ENCODE data around the gene DNHD1. TPM values are rescaled to one million over a fixed set of nuclear protein-coding genes. Genes with fewer than 3 reads are reported as not detected.
"Not testable (repeated sequence)": the region's sequence is repeated elsewhere in the genome, so short reads cannot be mapped to it uniquely, and the experiment has no call there.

DNHD1 gene
- total RNA-seq, 2 experiments from 2014 or later = 32.3 to 35.5 TPM

DNA sequence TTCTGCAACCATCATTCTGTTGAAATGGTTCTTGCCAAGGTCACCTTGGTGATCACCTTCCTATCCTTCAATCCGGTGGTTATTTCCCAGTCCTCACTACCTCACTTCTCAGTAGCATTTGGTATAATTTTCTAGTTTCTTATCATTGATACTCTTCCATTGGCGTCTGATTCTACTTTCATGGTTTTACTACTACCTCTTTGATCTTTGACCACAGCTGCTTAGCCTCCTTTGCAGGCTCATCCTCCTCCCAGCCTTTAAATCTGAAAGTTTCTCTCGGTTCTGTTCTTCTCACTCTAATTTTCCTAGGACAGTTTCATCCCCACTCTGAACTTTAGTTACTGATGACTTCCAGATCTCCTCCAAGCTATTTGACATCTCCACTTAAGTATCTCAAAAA is 10.8 kb upstream of the DNHD1 start:
- H3K27ac Mint-ChIP-seq = no peak overlapping the region

DNA sequence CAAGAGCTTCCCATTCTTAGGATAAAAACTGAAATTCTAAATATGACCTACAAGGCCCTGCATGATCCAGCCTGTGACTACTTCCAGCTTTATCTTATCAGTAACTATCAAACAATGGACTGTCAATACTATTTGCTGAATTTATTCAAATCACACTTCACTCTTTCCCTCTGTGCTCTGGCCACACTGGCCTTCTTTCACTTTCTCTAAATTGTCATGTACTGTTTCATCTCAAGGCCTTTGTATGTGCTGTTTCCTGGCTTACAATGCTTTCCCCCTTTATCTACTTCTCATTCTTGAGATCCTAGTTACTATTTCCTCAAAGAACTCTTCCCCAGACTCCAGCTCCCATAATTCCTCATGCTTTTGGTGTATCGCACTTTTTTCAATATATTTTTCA is 10.1 kb upstream of the DNHD1 start:
- POLR2A ChIA-PET = interaction anchor here (1.2 kb wide), 1 partner anchor 116 kb away, joined by 3 read pairs; no protein-coding TSS in a partner anchor
- ATAC-seq (ENCODE audit: low read depth) = no peak

More for the DNA sequence above, 10.8 kb upstream of the DNHD1 start:
- no peaks in the 10 kb centered on the region for H3K9me3 Mint-ChIP-seq
- H3K4me1 Mint-ChIP-seq = peaks cover 12% of the 10 kb centered on the region
- POLR2A ChIA-PET = interaction anchor here (1.2 kb wide), 1 partner anchor 116 kb away, joined by 3 read pairs; no protein-coding TSS in a partner anchor
- ATAC-seq (ENCODE audit: low read depth) = no peak
- no peaks in the 10 kb centered on the region for H3K27me3 Mint-ChIP-seq
- H3K4me3 Mint-ChIP-seq = no peak overlapping the region
- peaks cover 8% of the 10 kb centered on the region for H3K36me3 Mint-ChIP-seq
- no peak for DNase-seq

DNA sequence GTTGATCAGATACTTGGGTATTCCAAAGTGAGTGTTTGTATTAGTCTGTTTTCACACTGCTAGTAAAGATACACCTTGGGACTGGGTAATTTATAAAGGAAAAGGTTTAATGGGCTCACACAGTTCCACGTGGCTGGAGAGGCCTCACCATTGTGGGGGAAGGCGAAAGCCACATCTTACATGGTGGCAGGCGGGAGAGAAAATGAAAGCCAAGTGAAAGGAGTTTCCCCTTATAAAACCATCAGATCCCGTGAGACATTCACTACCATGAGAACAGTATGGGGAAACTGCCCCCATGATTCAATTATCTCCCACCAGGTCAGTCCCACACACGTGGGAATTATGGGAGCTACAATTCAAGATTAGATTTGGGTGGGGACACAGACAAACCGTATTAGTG is 8.7 kb upstream of the DNHD1 start:
- Mint-ChIP-seq H3K4me3 (no peak overlapping the region), H3K36me3 (peaks cover 5% of the 10 kb centered on the region), H3K9me3 (no peaks in the 10 kb centered on the region), H3K27me3 (no peaks in the 10 kb centered on the region), H3K4me1 (peaks cover 2% of the 10 kb centered on the region), H3K27ac (no peak overlapping the region)
- ATAC-seq (ENCODE audit: low read depth) = no peak
- POLR2A ChIA-PET = no interaction called here
- no peak for DNase-seq

More for the DNA sequence above, 10.1 kb upstream of the DNHD1 start:
- Mint-ChIP-seq H3K27me3 (no peaks in the 10 kb centered on the region), H3K27ac (no peak overlapping the region), H3K4me3 (no peak overlapping the region), H3K36me3 (peaks cover 8% of the 10 kb centered on the region), H3K4me1 (peaks cover 12% of the 10 kb centered on the region), H3K9me3 (no peaks in the 10 kb centered on the region)
- DNase-seq = no peak

DNA sequence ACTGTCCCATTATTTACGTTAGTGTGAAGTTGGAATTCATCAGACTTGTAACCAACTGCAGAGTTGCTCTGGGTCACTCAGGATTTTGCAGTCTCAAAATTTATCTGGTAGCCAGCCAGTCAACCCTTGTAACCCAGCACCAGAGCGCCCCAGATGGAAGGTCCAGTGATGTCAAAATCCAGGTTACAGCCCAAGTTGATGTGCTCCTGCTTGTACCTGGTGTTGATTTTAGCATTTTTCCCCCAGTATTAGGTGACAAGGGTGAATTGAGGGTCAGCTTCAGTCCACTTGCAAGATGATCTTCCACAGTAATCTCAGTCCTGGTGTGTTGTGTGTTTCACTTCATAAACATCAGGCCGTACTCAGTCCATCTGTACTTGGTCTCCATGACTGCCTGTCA is 8.3 kb upstream of the DNHD1 start:
- Mint-ChIP-seq H3K4me1 (no peaks in the 10 kb centered on the region), H3K4me3 (no peak overlapping the region), H3K9me3 (no peaks in the 10 kb centered on the region), H3K36me3 (peaks cover 4% of the 10 kb centered on the region), H3K27ac (no peak overlapping the region), H3K27me3 (no peaks in the 10 kb centered on the region)
- POLR2A ChIA-PET = no interaction called here
- no peak for DNase-seq
- ATAC-seq (ENCODE audit: low read depth) = no peak

DNA sequence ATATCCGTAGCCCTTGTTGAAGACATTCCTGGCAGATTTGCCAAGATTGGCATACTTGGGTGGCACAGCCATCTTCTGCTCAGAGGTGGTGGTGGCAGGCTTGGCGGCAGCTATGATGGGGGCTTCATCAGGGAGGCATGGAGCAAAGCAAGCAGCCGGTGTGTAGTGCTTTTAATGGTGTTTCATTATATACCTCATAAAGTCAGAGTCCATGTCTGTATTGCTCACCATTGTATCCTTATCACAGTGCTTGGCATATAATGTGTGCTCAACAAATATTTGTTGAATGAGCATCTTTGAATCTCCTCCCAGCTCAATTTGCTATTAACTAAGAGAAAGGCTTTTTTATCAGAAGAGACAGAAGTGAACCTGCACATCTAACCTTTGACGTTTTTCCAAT is 7.8 kb upstream of the DNHD1 start:
- H3K4me1 Mint-ChIP-seq = no peaks in the 10 kb centered on the region
- peaks cover 4% of the 10 kb centered on the region for H3K36me3 Mint-ChIP-seq
- H3K27me3 Mint-ChIP-seq = no peaks in the 10 kb centered on the region
- no peak overlapping the region for H3K4me3 Mint-ChIP-seq
- H3K27ac Mint-ChIP-seq = no peak overlapping the region
- DNase-seq (no peak), ATAC-seq (ENCODE audit: low read depth) (no peak)
- POLR2A ChIA-PET = no interaction called here
- H3K9me3 Mint-ChIP-seq = no peaks in the 10 kb centered on the region

DNA sequence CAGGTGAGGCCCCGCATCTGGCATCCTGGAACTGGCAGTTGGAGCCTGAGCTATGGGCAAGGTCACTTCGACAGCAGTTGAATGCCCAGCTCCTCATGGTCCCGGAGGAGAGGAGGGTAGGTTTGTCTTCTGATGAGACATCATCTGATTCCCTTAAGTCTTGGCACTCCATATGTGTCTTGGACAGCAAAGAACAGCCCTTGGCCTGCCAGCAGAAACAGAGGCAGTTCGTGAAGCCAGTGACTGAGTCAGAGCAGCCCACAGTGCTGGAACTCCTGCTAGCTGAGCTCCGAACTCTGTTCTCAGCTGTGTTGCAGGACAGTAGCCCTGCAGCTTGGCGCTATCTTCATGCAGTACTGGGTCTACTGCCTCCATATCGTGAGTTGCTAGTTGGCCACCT is 1.0 kb downstream of the DNHD1 start:
- POLR2A ChIA-PET = interaction anchor here (1.0 to 1.6 kb wide), 2 partner anchors 8 to 17 kb away, joined by 3 to 4 read pairs; partner anchors contain the start of genes ARFIP2 and TIMM10B
- H3K36me3 Mint-ChIP-seq = peaks cover 10% of the 10 kb centered on the region
- no peak for ATAC-seq (ENCODE audit: low read depth)
- DNase-seq = no peak
- no peak overlapping the region for H3K4me3 Mint-ChIP-seq
- no peaks in the 10 kb centered on the region for H3K9me3 Mint-ChIP-seq
- no peaks in the 10 kb centered on the region for H3K27me3 Mint-ChIP-seq
- H3K27ac Mint-ChIP-seq = no peak overlapping the region
- peaks cover 9% of the 10 kb centered on the region for H3K4me1 Mint-ChIP-seq

DNA sequence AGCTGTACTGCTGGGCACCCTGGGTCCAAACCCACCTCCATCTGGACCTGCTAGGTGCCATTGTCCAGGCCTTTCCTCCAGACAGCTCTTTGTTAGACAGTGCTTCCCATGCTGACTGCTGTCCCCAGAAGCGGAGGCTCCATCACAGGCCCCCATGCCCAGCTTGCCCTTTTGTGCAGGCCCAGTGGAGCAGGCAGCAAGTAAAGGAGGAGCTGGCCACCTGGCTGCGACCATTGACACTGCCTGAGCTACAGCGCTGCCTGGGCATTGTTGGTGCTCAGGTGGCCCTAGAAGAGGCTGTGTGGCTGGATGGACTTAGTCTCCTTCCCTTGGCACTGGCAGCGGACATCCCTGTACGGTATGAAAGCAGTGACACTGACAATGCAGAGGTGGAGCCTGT is 1.5 kb downstream of the DNHD1 start:
- ATAC-seq (ENCODE audit: low read depth) = no peak
- Mint-ChIP-seq H3K4me1 (peaks cover 9% of the 10 kb centered on the region), H3K36me3 (peaks cover 10% of the 10 kb centered on the region), H3K9me3 (no peaks in the 10 kb centered on the region), H3K4me3 (no peak overlapping the region), H3K27me3 (no peaks in the 10 kb centered on the region), H3K27ac (no peak overlapping the region)
- DNase-seq = no peak
- POLR2A ChIA-PET = interaction anchor here (1.0 to 1.6 kb wide), 2 partner anchors 8 to 17 kb away, joined by 3 to 4 read pairs; partner anchors contain the start of genes ARFIP2 and TIMM10B

DNA sequence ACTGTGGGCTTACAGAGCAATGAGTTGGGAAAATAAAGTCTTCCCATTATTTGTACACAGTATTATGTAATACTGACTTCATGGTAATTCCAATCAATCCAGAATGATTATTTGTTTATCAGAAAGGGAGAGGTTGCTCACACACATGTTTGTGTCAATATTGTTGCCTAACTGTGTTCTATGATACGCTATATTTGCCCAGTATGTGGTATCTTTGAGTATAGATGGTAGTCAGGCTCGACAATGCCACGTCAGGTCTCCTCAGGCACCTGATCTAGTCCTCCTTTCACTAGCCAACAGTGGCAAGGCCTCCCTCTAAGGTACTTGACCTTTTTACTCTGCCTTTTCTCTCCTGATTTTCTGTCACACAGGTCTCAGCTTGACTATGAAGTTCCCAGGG is 5.3 kb downstream of the DNHD1 start:
- Mint-ChIP-seq H3K4me1 (peaks cover 10% of the 10 kb centered on the region), H3K36me3 (peaks cover 12% of the 10 kb centered on the region), H3K27me3 (no peaks in the 10 kb centered on the region), H3K27ac (no peak overlapping the region), H3K4me3 (no peak overlapping the region), H3K9me3 (no peaks in the 10 kb centered on the region)
- no peak for DNase-seq
- POLR2A ChIA-PET = interaction anchor here (0.6 kb wide), 1 partner anchor 48 kb away, joined by 4 read pairs; no protein-coding TSS in a partner anchor
- ATAC-seq (ENCODE audit: low read depth) = no peak

DNA sequence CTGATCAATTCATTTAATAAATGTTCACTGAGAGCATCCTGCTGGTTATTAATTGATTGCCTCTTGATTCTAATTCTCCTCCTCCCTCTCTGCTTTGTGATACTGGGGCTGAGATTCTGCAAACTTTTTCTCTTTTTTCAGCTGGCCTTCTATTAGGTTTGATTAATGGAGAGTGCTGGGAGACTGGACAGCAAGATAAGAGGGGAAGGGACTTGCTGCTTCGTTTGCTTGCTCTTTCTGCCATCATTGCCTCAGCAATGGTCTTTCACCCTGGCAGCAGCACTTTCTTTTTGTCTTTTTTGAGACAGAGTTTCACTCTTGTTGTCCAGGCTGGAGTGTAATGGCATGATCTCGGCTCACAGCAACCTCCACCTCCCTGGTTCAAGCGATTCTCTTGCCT is 7.1 kb downstream of the DNHD1 start:
- POLR2A ChIA-PET = no interaction called here
- peaks cover 10% of the 10 kb centered on the region for H3K4me1 Mint-ChIP-seq
- no peaks in the 10 kb centered on the region for H3K27me3 Mint-ChIP-seq
- no peak overlapping the region for H3K27ac Mint-ChIP-seq
- peaks cover 12% of the 10 kb centered on the region for H3K36me3 Mint-ChIP-seq
- ATAC-seq (ENCODE audit: low read depth) (no peak), DNase-seq (no peak)
- no peaks in the 10 kb centered on the region for H3K9me3 Mint-ChIP-seq
- H3K4me3 Mint-ChIP-seq = no peak overlapping the region

DNA sequence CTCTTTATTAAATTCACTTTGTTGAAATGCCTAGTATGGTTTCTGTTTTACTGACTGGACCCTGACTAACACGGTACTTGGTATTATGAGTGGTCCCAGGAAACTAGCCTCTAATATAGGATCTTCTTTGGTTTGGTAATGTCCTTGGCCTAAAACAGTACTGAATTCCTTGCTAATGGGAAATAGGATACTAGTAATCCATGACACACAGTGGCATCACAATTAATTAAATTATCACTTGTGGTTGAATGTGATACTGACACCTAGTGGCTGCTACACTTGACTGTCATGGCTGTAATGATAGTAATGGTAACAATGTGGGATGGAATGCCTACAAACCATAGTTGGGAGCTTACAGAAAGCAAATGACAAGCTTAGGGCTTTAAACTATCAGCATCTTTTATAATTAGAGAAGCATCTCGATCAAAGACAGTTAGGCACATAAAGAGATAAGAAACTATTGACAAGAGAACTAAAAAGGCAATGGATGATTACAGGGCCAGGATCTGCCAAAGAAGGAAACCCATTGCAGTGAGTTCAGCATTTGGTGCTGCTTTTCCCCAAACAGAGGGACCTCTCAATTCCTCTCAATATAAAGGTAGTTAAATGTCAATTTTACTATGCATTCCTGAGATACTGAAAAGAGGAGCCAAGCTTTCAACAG is 8.6 kb downstream of the DNHD1 start:
- H3K36me3 Mint-ChIP-seq = peaks cover 15% of the 10 kb centered on the region
- POLR2A ChIA-PET = interaction anchor here (1.0 to 1.4 kb wide), 2 partner anchors 21 to 126 kb away, joined by 3 to 5 read pairs; no protein-coding TSS in a partner anchor
- H3K27me3 Mint-ChIP-seq = no peaks in the 10 kb centered on the region
- no peak overlapping the region for H3K27ac Mint-ChIP-seq
- peaks cover 9% of the 10 kb centered on the region for H3K4me1 Mint-ChIP-seq
- ATAC-seq (ENCODE audit: low read depth) (peak; percentile 45), DNase-seq (no peak)
- no peaks in the 10 kb centered on the region for H3K9me3 Mint-ChIP-seq
- H3K4me3 Mint-ChIP-seq = no peak overlapping the region

DNA sequence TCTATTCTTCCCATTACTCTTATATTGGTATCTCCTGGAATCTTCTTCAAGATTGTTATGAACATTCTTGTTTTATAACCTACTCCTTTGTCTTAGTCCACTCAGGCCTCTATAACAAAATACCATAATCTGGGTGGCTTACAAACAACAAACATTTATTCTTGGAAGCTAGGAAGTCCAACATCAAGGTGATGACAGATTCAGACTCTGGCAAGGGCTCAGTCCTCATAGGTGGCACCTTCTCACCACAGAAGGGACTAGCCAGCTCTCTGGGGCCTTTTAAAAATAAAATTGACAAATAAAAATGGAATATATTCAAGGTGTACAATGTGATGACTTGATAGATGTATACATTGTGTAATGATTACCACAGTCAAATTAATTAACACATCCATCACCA is 19.8 kb downstream of the DNHD1 start:
- no peak overlapping the region for H3K27ac Mint-ChIP-seq
- no peaks in the 10 kb centered on the region for H3K4me1 Mint-ChIP-seq
- ATAC-seq (ENCODE audit: low read depth) (no peak), DNase-seq (no peak)
- H3K27me3 Mint-ChIP-seq = no peaks in the 10 kb centered on the region
- POLR2A ChIA-PET = no interaction called here
- no peak overlapping the region for H3K4me3 Mint-ChIP-seq
- H3K9me3 Mint-ChIP-seq = peaks cover 1% of the 10 kb centered on the region
- peaks cover 25% of the 10 kb centered on the region for H3K36me3 Mint-ChIP-seq

DNA sequence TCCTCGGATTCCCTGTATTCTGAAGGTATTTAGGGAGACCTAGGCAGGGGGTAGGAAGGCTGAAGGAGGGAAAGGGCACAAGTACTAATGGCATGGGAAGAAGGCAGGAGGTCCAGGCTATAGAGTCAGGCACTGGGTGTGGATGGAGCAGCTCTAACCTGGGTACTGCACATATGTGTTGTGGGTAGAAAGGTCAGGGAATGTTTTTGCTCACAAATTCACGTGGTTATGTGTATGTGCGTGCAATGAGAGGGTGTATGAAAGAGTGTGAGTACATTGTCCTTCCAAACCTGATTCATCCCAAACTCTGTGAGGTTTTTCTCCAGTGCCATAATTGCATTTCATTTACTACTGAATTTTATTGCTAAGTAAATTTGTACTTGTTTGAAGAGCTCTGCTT is 23.2 kb downstream of the DNHD1 start:
- H3K27me3 Mint-ChIP-seq = no peaks in the 10 kb centered on the region
- H3K36me3 Mint-ChIP-seq = peaks cover 26% of the 10 kb centered on the region
- no peak for ATAC-seq (ENCODE audit: low read depth)
- H3K4me1 Mint-ChIP-seq = peaks cover 14% of the 10 kb centered on the region
- POLR2A ChIA-PET = no interaction called here
- H3K27ac Mint-ChIP-seq = no peak overlapping the region
- DNase-seq = no peak
- peaks cover 2% of the 10 kb centered on the region for H3K9me3 Mint-ChIP-seq
- H3K4me3 Mint-ChIP-seq = no peak overlapping the region

DNA sequence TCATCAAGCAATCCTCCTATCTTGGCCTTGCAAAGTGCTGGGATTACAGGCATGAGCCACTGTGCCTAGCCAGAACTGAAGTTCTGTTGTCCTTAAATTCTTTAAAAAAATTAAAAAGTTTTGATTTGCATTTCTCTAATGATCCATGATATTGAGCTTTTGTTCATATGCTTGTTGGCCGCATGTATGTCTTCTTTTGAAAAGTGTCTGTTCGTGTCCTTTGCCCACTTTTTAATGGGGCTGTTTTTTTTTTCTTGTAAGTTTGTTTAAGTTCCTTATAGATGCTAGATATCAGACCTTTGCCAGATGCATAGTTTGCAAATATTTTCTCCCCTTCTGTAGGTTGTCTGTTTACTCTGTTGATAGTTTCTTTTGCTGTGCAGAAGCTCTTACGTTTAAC is 24.9 kb downstream of the DNHD1 start:
- H3K27ac Mint-ChIP-seq; POLR2A ChIA-PET; DNase-seq; H3K9me3 Mint-ChIP-seq; ATAC-seq (ENCODE audit: low read depth); H3K4me3 Mint-ChIP-seq; H3K27me3 Mint-ChIP-seq: not testable (repeated sequence)
- Mint-ChIP-seq H3K36me3 (peaks cover 32% of the 10 kb centered on the region), H3K4me1 (peaks cover 26% of the 10 kb centered on the region)

DNA sequence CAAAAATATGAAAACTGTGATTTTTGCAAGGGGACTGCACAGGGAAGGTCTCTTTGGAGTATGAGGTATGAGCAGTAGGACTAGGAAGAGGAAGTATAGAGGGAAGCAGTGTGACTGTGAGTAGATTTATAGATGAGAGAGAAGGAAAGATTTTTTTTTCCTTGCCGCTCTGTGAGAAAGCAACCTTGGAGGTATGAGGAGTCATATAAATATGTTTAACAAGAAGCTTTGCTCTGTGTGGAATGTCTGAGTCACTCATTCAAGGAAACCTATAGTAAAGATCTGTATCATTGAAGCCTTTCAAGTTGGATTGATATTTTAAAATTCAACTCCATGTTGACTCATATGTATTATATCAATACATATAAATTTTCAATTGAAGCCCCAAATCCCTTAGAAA is 26.2 kb downstream of the DNHD1 start:
- Mint-ChIP-seq H3K27me3 (no peaks in the 10 kb centered on the region), H3K27ac (no peak overlapping the region)

More for the DNA sequence above, 26.2 kb downstream of the DNHD1 start:
- DNase-seq (no peak), ATAC-seq (ENCODE audit: low read depth) (no peak)
- Mint-ChIP-seq H3K9me3 (peaks cover 2% of the 10 kb centered on the region), H3K36me3 (peaks cover 34% of the 10 kb centered on the region), H3K4me1 (peaks cover 34% of the 10 kb centered on the region), H3K4me3 (no peak overlapping the region)
- POLR2A ChIA-PET = no interaction called here

All from activated naive CD8-positive, alpha-beta T cell treated with anti-CD3 and anti-CD28 coated beads, Interleukin-2, amount 10 ng/mL, durations not matched to agents 7 days and 5 days (primary cell).